WTC11 (cell line): Measurements from ENCODE around the gene TBKBP1. TPM values are rescaled to one million over a fixed set of nuclear protein-coding genes. Genes with fewer than 3 reads are reported as not detected.
"Not testable (repeated sequence)": the region's sequence is repeated elsewhere in the genome, so short reads cannot be mapped to it uniquely, and the experiment has no call there.

Experiments
- ATAC-seq: fragments of 200-7000 bp; cut with Tn5 transposase; 2 replicates; pipeline ENCODE4 v1.10.0; 2021; ENCODE audit warnings: mild to moderate bottlenecking, moderate library complexity
- CTCF ChIA-PET: fragments of 300-600 bp; sonication (Branson Sonifier 250); formaldehyde crosslinking; loops from one replicate; lab custom pipeline; 2021; ENCODE audit warnings: antibody characterized with exemption; lab: Charles Lee
- POLR2A ChIA-PET: fragments of 350-600 bp; sonication (Branson Sonifier 250); formaldehyde crosslinking; loops from one replicate; lab custom pipeline; 2021; ENCODE audit warnings: antibody characterized with exemption; lab: Charles Lee
- DNase-seq: peaks from one replicate; pipeline ENCODE4 v3.0.0; 2021; ENCODE audit warnings: low spot score
- H3K27ac Mint-ChIP-seq: 2 replicates; pipeline ENCODE4 v1.8.0; 2021; ENCODE audit warnings: mixed read lengths
- H3K27me3 Mint-ChIP-seq: 2 replicates; pipeline ENCODE4 v1.8.0; 2021; ENCODE audit warnings: low read depth, mild to moderate bottlenecking, moderate library complexity, mixed read lengths
- H3K36me3 Mint-ChIP-seq: 2 replicates; pipeline ENCODE4 v1.8.0; 2021; ENCODE audit warnings: mixed read lengths
- H3K4me1 Mint-ChIP-seq: 2 replicates; pipeline ENCODE4 v1.8.0; 2022; ENCODE audit warnings: mixed read lengths
- H3K4me3 Mint-ChIP-seq: 2 replicates; pipeline ENCODE4 v1.8.0; 2021; ENCODE audit warnings: mild to moderate bottlenecking, moderate library complexity, mixed read lengths
- H3K9me3 Mint-ChIP-seq: 2 replicates; pipeline ENCODE4 v1.8.0; 2021; ENCODE audit warnings: mixed read lengths
- ARID4B ChIP-seq: sonication (generic); formaldehyde crosslinking; IDR thresholded peaks from 2 replicates; pipeline ENCODE4 v1.8.0; 2023; ENCODE audit warnings: missing genetic modification reagents, mild to moderate bottlenecking, borderline replicate concordance
- CREB1 ChIP-seq: sonication (generic); formaldehyde crosslinking; IDR thresholded peaks from 2 replicates; pipeline ENCODE4 v1.8.0; 2023; ENCODE audit warnings: mild to moderate bottlenecking, missing genetic modification reagents
- CTCF ChIP-seq: fragments of 200-600 bp; IDR thresholded peaks from 2 replicates; pipeline ENCODE4 v1.8.0; 2022; ENCODE audit warnings: antibody characterized with exemption
- E2F5 ChIP-seq: sonication (generic); formaldehyde crosslinking; IDR thresholded peaks from 2 replicates; pipeline ENCODE4 v1.8.1; 2022; ENCODE audit warnings: mild to moderate bottlenecking, moderate library complexity, missing genetic modification reagents
- GTF2I ChIP-seq: fragments of 250-450 bp; sonication (Bioruptor Pico); conservative IDR thresholded peaks from 2 replicates; pipeline ENCODE4 v1.4.0; 2021; ENCODE audit warnings: mild to moderate bottlenecking
- NFYB ChIP-seq: sonication (generic); formaldehyde crosslinking; conservative IDR thresholded peaks from 2 replicates; pipeline ENCODE4 v1.8.0; 2022; ENCODE audit warnings: low read depth, missing genetic modification reagents
- RELA ChIP-seq: sonication (generic); formaldehyde crosslinking; IDR thresholded peaks from 2 replicates; pipeline ENCODE4 v1.8.1; 2022; ENCODE audit warnings: missing genetic modification reagents, mild to moderate bottlenecking, borderline replicate concordance
- TEAD4 ChIP-seq: sonication (generic); formaldehyde crosslinking; IDR thresholded peaks from 2 replicates; pipeline ENCODE4 v1.8.0; 2022; ENCODE audit warnings: mild to moderate bottlenecking, missing genetic modification reagents
- TP53 ChIP-seq: sonication (generic); formaldehyde crosslinking; IDR thresholded peaks from 2 replicates; pipeline ENCODE4 v1.8.1; 2023; ENCODE audit warnings: mild to moderate bottlenecking, missing genetic modification reagents
- ZMAT4 ChIP-seq: fragments of 250-450 bp; sonication (Bioruptor Pico); IDR thresholded peaks from 2 replicates; pipeline ENCODE4 v1.9.0; 2021; ENCODE audit warnings: mild to moderate bottlenecking
- ZNF219 ChIP-seq: sonication (generic); formaldehyde crosslinking; IDR thresholded peaks from 2 replicates; pipeline ENCODE4 v1.8.0; 2023; ENCODE audit warnings: missing genetic modification reagents, mild to moderate bottlenecking, borderline replicate concordance
- ZNF232 ChIP-seq: sonication (generic); formaldehyde crosslinking; IDR thresholded peaks from 2 replicates; pipeline ENCODE4 v1.8.0; 2022; ENCODE audit warnings: mild to moderate bottlenecking, missing genetic modification reagents
- ZNF317 ChIP-seq: sonication (generic); formaldehyde crosslinking; IDR thresholded peaks from 2 replicates; pipeline ENCODE4 v1.8.1; 2023; ENCODE audit warnings: low read depth, mild to moderate bottlenecking, moderate library complexity, missing genetic modification reagents, borderline replicate concordance
- ZNF396 ChIP-seq: fragments of 250-450 bp; sonication (Bioruptor Pico); IDR thresholded peaks from 2 replicates; pipeline ENCODE4 v1.8.0; 2021; ENCODE audit warnings: mild to moderate bottlenecking, moderate library complexity, borderline replicate concordance
- ZNF423 ChIP-seq: fragments of 250-450 bp; sonication (Bioruptor Pico); IDR thresholded peaks from 2 replicates; pipeline ENCODE4 v2.1.2; 2022; ENCODE audit warnings: mild to moderate bottlenecking, moderate library complexity
- ZNF512 ChIP-seq: sonication (generic); formaldehyde crosslinking; IDR thresholded peaks from 2 replicates; pipeline ENCODE4 v1.8.1; 2022; ENCODE audit warnings: missing genetic modification reagents, borderline replicate concordance
- ZSCAN18 ChIP-seq: fragments of 250-450 bp; sonication (Bioruptor Pico); IDR thresholded peaks from 2 replicates; pipeline ENCODE4 v2.1.2; 2022; ENCODE audit warnings: mild to moderate bottlenecking, moderate library complexity
- total RNA-seq: library from RNA; stranded (reverse); gene quantifications from 3 replicates; pipeline ENCODE4 v1.2.3, GENCODE V29; 2021
- TF ChIP-seq, protein P1 (sequence below): fragments of 250-450 bp; sonication (Bioruptor Pico); IDR thresholded peaks from 2 replicates; pipeline ENCODE4 v1.9.0; 2021; ENCODE audit warnings: mild to moderate bottlenecking

TBKBP1 gene
- total RNA-seq, 1 experiment from 2014 or later, result 17.4 TPM

GRCh38 chr17:47739150-47739549 is 45.2 kb downstream of the TBKBP1 start:
- no peaks in the 10 kb centered on the region for H3K9me3 Mint-ChIP-seq
- DNase-seq (no peak), ATAC-seq (no peak)
- no peak overlapping the region for H3K27ac Mint-ChIP-seq
- H3K36me3 Mint-ChIP-seq, result no peaks in the 10 kb centered on the region
- TF ChIP-seq ZNF423 (CRISPR knock-in tag) (no peak), E2F5 (CRISPR knock-in tag) (no peak), TP53 (no peak), CREB1 (CRISPR knock-in tag) (no peak), ZNF512 (no peak), NFYB (no peak), ZSCAN18 (no peak), RELA (CRISPR knock-in tag) (no peak), GTF2I (CRISPR knock-in tag) (no peak), ZNF317 (CRISPR knock-in tag) (no peak)
- TF ChIP-seq, protein P1, sequence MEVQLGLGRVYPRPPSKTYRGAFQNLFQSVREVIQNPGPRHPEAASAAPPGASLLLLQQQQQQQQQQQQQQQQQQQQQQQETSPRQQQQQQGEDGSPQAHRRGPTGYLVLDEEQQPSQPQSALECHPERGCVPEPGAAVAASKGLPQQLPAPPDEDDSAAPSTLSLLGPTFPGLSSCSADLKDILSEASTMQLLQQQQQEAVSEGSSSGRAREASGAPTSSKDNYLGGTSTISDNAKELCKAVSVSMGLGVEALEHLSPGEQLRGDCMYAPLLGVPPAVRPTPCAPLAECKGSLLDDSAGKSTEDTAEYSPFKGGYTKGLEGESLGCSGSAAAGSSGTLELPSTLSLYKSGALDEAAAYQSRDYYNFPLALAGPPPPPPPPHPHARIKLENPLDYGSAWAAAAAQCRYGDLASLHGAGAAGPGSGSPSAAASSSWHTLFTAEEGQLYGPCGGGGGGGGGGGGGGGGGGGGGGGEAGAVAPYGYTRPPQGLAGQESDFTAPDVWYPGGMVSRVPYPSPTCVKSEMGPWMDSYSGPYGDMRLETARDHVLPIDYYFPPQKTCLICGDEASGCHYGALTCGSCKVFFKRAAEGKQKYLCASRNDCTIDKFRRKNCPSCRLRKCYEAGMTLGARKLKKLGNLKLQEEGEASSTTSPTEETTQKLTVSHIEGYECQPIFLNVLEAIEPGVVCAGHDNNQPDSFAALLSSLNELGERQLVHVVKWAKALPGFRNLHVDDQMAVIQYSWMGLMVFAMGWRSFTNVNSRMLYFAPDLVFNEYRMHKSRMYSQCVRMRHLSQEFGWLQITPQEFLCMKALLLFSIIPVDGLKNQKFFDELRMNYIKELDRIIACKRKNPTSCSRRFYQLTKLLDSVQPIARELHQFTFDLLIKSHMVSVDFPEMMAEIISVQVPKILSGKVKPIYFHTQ (CRISPR knock-in tag), result no peak
- POLR2A ChIA-PET, result no interaction called here
- H3K4me1 Mint-ChIP-seq, result no peaks in the 10 kb centered on the region
- no peak overlapping the region for H3K4me3 Mint-ChIP-seq
- peaks cover 42% of the 10 kb centered on the region for H3K27me3 Mint-ChIP-seq
- CTCF ChIA-PET, result interaction anchor here (0.7 to 6.0 kb wide), 2 partner anchors 24 to 39 kb away, joined by 3 to 59 read pairs; no protein-coding TSS in a partner anchor

GRCh38 chr17:47739945-47740344 is 46.0 kb downstream of the TBKBP1 start:
- H3K9me3 Mint-ChIP-seq, POLR2A ChIA-PET: not testable (repeated sequence)

GRCh38 chr17:47741109-47741792 is 47.3 kb downstream of the TBKBP1 start:
- ChIA-PET CTCF (interaction anchor here (0.6 to 6.0 kb wide), 14 partner anchors 8 to 77 kb away, joined by 3 to 59 read pairs (median 6); partner anchors contain the start of genes TBKBP1 and TBX21), POLR2A (no interaction called here)
- Mint-ChIP-seq H3K27me3 (peaks cover 21% of the 10 kb centered on the region), H3K27ac (no peak overlapping the region), H3K9me3 (no peaks in the 10 kb centered on the region), H3K4me1 (no peaks in the 10 kb centered on the region), H3K36me3 (no peaks in the 10 kb centered on the region), H3K4me3 (no peak overlapping the region)
- ATAC-seq, result no peak
- no peak for DNase-seq
- TF ChIP-seq ZNF232 (CRISPR knock-in tag) (no peak), ZNF317 (CRISPR knock-in tag) (no peak), TEAD4 (CRISPR knock-in tag) (no peak), ZNF396 (CRISPR knock-in tag) (no peak), ZNF219 (no peak), ZMAT4 (CRISPR knock-in tag) (no peak), CTCF (no peak), ARID4B (CRISPR knock-in tag) (no peak)

More at GRCh38 chr17:47739945-47740344, 46.0 kb downstream of the TBKBP1 start:
- not testable (repeated sequence) for H3K36me3 Mint-ChIP-seq, H3K4me3 Mint-ChIP-seq, H3K27ac Mint-ChIP-seq, H3K4me1 Mint-ChIP-seq, ATAC-seq, DNase-seq
- CTCF ChIA-PET, result interaction anchor here (6.0 kb wide), 1 partner anchor 40 kb away, joined by 59 read pairs; no protein-coding TSS in a partner anchor
- peaks cover 34% of the 10 kb centered on the region for H3K27me3 Mint-ChIP-seq
